HG02678 (cell line): Measurements from ENCODE around the gene SRSF7.
"Not testable (repeated sequence)": the region's sequence is repeated elsewhere in the genome, so short reads cannot be mapped to it uniquely, and the experiment has no call there.

ENCODE experiments used
- ATAC-seq: cut with Tn5 transposase; IDR thresholded peaks from one replicate; pipeline ENCODE4 v1.9.1; 2021; ENCODE audit warnings: mild to moderate bottlenecking, moderate library complexity; ENCODE audit not compliant: unreplicated experiment

The SRSF7 gene

GRCh38 chr2:38750891-38751595, at the start of gene SRSF7:
Gene SRSF7, minus strand, starts transcription at chr2:38751361. Its CDS starts 105 bp downstream, at chr2:38751256.
- peak; percentile 82 for ATAC-seq

DNA sequence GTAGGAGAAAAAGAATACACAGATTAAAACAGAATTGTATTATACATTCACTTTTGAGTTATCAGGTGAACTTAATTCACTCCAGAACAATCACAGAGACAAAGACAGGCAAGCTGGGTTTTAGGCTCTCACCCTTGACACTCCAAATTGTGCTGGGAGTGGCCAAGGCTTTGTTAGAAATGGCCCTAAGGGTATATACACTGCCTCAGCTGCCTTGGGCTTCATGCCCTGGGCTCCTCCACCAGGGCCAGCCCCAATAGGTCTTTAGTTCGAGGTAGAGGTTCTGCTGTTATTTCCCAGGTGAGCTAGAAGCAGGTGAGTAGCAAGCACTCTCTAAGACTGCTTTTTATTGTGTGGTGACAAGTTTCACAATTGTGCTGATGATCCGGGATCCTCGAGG, 46.8 kb upstream of the SRSF7 start:
- ATAC-seq = no peak

DNA sequence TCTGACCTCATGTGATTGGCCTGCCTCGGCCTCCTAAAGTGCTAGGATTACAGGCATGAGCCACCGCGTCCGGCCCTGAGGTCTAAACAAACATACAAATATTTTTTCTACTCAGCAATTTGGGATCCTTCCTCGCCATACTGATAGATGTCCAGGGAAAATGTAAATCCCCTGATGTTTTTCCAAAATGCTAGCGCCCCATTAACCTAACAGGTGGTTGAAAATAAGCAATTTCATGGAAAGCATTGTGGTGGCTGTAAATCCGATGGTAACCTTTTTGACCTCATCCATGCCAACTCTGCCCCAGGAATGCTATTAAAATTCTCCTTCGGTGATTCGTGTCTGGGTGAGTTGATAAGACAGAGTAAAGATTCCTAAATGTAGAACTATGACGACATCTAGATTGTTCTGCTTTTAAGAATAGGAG, 46.1 kb upstream of the SRSF7 start:
- ATAC-seq = no peak

DNA sequence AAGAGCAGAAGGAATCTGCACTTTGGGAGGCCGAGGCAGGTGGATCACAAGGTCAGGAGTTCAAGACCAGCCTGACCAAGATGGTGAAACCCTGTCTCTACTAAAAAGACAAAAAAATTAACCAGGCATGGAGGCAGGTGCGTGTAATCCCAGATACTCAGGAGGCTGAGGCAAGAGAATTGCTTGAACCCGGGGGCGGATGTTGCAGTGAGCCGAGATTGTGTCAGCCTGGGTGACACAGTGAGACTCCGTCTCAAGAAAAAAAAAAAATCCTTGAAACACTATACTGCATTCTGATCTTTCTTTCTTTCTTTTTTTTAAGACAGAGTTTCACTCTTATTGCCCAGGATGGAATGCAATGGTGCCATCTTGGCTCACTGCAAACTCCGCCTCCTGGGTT, 43.9 kb upstream of the SRSF7 start:
- not testable (repeated sequence) for ATAC-seq

DNA sequence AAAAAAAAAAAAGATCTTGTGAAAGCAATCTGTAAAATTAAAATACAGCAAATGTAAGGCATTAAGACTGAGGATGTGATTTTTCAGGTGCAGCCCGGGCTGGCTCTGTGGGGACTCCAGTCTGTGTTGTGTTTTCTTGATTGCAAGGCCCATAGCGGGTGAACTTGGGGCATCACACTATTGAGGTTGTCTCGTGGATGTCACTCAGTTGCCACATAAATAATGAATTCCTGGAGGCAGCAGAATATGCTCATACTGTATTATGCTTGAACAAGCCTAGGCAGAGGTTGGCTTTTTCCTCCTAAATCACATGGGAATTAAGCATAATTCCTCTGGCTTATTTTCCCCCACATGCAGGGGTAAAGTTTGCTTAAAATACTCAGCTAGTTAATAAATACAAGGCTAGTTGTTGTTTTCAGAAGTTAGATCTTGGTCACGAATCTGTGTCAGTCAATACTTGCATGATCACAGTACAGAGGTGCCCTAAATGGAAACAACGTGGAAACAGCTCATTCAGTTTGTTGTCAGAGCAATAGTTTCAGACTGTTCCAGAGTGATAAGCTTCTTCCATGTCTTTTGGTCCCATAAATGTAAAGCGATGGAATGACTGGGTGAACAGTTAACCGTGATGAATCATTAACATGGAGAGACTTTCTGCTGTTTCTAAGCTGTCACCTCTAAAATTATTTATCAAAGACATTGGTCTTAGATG, 43.2 kb upstream of the SRSF7 start:
- no peak for ATAC-seq

GRCh38 chr2:38793511-38793910, 42.4 kb upstream of the SRSF7 start:
- ATAC-seq = no peak

DNA sequence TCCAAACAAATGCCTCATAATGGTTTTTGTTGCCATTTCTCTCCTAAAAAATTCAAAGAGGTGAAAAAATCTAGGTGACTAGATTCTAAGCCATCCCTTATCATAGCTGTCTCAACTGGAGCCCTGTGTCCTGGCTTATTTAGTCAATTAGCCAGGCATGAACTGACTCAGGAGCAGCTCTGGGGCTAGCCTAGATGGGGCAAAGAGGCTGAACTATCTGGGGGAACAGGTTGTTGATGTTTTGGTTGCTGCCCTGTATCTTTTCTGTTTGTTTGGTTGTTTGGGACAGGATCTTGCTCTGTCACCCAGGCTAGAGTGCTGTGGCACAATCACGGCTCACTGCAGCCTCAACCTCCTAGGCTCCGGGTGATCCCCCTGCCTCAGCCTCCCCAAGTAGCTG, 41.6 kb upstream of the SRSF7 start:
- ATAC-seq = no peak

DNA sequence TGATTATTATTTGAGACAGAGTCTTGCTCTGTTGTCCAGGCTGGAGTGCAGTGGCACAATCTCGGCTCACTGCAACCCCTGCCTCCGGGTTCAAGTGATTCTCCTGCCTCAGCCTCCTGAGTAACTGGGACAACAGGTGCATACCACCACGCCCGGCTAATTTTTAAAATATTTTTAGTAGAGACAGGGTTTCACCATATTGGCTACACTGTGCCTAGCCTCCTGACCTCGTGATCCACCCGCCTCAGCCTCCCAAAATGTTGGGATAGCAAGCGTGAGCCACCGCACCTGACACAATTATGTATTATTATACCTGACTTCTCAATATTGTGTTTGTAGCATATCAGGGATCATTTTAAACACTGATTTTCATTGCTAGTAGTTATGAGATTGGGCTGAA, 41.2 kb upstream of the SRSF7 start:
- ATAC-seq = not testable (repeated sequence)

DNA sequence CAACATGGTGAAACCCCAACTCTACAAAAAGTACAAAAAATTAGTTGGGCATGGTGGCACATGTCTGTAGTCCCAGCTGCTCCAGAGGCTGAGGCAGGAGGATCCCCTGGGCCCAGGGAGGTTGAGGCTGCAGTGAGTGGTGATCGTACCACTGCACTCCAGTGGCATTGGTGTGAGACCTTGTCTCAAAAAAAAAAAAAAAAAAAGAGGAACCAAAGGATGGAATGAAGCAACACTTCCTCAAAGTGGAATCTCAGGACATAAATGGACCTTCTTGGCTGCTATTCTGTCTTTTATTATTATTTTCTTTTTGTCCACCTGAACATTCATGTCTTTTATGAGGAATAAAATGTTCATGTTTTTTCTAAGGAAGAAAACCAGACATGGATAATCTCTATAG, 40.6 kb upstream of the SRSF7 start:
- ATAC-seq = no peak

GRCh38 chr2:38789691-38790090, 38.5 kb upstream of the SRSF7 start:
- no peak for ATAC-seq

- ATAC-seq = no peak
These were observed 37.1 kb upstream of the SRSF7 start for GRCh38 chr2:38788306-38788705.

- no peak for ATAC-seq
These were observed 32.4 kb upstream of the SRSF7 start for GRCh38 chr2:38783586-38783985.

DNA sequence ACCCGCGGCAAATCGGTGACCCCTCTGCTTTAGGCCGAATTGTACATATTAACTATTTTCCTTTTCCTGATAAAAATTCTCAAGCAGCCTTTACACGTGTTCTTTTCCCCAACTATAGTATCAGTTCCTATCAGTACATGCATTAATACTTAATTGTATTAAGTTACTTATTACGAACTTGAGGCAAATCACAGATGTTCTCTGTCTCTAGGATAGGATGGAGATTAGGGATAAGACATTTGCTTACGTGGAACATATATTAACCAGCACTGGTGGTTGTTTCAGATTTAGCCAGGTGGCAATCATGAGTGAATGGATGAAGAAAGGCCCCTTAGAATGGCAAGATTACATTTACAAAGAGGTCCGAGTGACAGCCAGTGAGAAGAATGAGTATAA, 27.5 kb upstream of the SRSF7 start:
- ATAC-seq = no peak

DNA sequence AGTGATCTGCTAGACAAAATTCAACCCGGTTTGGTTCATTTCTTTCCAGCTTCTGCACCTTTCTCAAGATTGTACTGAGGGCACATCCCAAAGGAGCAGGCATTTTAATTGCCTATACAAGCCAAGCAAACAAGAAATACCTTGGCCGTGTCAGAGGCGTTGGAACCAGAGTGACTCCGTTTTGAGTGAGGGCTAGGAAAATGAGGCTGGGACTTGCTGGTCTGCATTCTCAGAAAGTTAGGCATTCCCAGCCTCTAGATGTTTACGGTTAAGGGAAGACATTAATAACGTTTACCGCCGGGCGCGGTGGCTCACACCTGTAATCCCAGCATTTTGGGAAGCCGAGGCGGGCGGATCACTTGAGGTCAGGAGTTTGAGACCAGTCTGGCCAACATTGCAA, 25.4 kb upstream of the SRSF7 start:
- ATAC-seq = no peak

- no peak for ATAC-seq
These were observed 24.7 kb upstream of the SRSF7 start for GRCh38 chr2:38775921-38776225.

GRCh38 chr2:38775097-38775920, 24.1 kb upstream of the SRSF7 start:
- ATAC-seq = no peak

DNA sequence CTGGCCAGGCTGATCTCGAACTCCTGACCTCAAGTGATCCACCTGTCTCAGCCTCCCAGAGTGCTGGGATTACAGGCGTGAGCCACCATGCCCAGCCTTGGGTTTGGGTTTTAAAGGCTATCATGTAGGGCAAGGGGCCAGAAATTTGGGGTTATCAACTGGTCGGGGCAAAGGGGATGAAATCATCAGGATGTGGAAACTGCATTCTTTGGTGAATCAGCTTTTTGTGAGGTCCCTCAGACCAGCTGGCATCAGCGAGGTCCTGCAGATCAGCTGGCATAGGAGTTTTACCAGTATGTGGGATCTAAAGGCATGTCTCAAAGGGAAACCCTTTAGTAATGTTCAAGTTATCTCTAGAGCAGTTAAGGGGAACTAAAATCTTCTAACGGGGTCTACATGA, 20.5 kb upstream of the SRSF7 start:
- ATAC-seq = no peak

GRCh38 chr2:38765551-38765950, 14.4 kb upstream of the SRSF7 start:
- ATAC-seq = no peak

GRCh38 chr2:38765149-38765548, 14.0 kb upstream of the SRSF7 start:
- ATAC-seq = no peak

DNA sequence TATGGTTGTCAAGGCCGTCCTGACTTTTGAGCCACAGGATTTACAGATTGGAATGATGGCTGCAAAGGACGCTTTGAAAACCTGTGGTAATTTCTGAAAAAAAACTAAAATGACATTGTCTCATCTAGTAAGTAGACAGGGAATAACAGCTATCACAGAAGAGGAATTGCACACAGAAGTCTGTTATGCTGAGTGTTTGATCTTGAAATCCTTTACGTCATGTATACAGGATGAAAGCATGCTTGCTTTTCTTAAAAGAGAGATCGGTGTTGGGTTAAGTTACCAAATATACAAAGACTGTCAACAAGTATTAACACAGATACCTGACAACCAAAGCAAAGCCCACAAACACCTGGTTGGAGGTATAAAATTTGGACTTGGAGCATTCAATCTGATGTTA, 12.6 kb upstream of the SRSF7 start:
- ATAC-seq = no peak

DNA sequence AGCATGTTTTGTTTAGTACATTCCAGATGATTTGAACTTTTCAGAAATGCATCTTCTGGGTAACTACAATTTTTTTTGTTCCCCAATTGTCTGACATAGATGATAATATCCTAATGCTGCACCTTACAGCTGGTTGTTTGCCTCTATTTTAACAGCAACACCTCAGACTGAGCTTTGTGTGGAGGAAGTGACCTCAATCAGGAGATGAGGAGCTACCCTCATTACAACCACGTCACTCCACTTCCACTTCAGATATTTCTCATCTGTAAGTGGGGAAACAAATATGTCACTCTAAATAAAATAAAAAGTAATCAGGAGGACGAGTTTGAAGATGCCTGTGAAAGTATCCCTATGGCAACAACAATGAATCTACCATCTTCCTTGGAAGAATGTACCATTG, 12.1 kb upstream of the SRSF7 start:
- no peak for ATAC-seq

GRCh38 chr2:38755891-38756290, 4.7 kb upstream of the SRSF7 start:
- not testable (repeated sequence) for ATAC-seq
